Measurements from ENCODE around the gene PYGB. TPM values are rescaled to one million over a fixed set of nuclear protein-coding genes. Genes with fewer than 3 reads are reported as not detected.
A peak's percentile ranks its signal among the peaks of the same experiment; 100 is the strongest.
"Not testable (repeated sequence)": the region's sequence is repeated elsewhere in the genome, so short reads cannot be mapped to it uniquely, and the experiment has no call there.

Gene PYGB
- polyA plus RNA-seq, 3 donors from 2014 or later = 39.3 to 56.0 (median 51.0) TPM

DNA sequence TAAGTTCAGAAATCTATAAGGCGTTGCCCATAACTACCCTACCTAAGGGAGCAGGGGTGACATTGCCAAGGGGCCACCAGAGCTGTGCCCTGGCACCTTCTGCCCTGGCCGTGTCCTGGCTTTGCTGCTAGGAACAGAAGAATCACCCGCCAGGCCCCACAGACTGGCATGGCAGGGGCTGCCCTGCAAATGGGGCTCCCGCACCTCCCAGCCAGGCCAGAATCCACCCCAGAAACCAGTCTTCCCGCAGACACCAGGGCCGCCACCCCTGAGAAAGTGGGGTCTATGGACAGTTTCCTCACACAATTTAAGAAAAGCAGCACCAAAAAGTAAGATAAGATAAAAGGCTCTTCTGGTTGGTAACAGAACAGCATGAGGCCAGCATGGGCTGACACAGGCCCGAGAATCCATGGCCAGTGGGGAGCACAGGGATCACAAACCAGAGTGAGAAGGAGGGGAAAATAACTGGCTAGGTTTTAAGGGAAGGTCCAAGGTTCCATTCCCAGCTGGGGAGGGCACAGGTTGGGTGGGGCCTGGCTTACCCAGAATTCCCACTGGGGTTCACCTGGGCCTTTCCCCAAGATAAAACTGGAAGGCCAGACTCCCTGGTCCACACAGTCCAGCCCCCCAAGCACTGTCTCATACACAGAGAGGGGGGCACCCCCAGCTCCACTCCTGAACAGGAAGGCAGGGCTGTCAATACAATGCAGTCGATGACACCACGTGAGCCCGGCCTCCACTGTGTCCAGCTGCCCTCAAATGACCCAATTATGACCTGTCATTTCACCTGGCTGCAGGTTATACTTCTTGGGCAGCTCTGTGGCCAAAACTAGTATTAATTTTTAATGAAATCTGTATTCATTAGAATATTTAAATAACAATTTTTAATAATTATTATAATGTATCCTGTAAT lies 59.4 kb downstream of the PYGB start:
- Mint-ChIP-seq H3K27ac (peak overlapping the region in 2 of 6 donors; percentile 7 to 46), H3K9me3 (no peaks in the 10 kb centered on the region), H3K36me3 (peaks cover 4 to 10% (median 9%) of the 10 kb centered on the region in 3 donors), H3K4me1 (peaks cover 17% of the 10 kb centered on the region in 2 donors), H3K4me3 (no peak overlapping the region), H3K27me3 (ENCODE audit: low read depth in 3 of 3) (peaks cover 0 to 5% (median 3%) of the 10 kb centered on the region in 3 donors)
- no peak for DNase-seq

DNA sequence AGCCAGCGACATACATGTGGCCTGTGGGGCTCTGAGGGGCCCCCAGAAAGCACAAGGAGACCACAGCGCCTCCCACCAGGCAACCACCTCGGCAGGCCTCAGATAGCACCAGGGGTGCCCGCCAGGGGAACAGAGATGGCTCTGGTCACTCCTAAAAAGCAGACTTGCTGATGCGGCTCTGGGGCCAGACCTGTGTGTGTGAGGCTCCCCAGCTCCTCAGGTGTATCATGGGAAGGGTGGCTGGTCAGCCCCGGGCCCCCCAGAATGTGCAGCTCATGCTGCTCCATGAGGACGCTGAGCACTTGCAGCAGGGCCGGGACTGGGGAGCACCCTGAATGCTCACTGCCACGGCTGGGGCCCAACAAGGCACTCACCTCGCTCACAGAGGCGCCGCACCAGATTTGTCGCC lies 60.2 kb downstream of the PYGB start:
- DNase-seq = no peak
- peaks cover 17% of the 10 kb centered on the region in 2 donors for H3K4me1 Mint-ChIP-seq
- peaks cover 4 to 10% (median 9%) of the 10 kb centered on the region in 3 donors for H3K36me3 Mint-ChIP-seq
- H3K27ac Mint-ChIP-seq = peak overlapping the region in 1 of 6 donors; percentile 37
- H3K9me3 Mint-ChIP-seq = no peaks in the 10 kb centered on the region
- H3K4me3 Mint-ChIP-seq = no peak overlapping the region
- H3K27me3 Mint-ChIP-seq (ENCODE audit: low read depth in 3 of 3) = peaks cover 0 to 5% (median 3%) of the 10 kb centered on the region in 3 donors

DNA sequence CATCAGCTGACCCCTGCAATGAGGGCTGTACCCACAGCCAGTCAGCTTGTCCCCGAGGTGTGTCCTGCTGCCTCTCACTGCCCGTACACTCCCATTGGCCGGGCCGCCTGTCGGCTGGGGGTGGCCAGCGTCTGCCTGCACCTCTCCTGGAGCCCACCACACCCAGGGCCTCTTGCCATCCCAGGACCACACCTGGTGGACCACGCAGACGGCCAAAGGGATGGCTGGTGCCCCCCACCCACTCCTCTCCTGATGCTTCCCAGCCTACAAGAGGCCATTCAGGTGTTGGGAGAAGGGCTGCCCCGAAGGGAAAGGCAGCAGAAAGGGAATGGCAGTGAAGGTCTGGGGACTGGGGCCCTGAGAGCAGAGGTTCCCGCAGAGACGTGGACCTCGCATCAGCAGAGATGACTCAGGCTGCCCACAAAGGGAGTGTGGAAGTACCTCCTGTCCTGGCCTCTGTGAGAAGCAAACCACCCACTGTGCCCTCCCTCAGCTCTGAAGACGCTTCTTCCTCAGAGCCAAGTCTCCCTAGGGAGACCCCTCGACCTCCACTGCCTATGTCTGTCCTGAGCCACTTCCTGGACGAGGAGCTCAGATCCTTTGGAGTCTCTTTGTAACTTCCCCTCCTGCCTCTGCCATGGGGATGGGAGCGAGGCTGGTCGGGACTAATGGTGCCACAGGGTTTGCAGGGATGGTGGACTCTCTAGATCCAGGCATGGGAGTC lies 60.9 kb downstream of the PYGB start:
- peak overlapping the region in 1 of 6 donors; percentile 60 for H3K27ac Mint-ChIP-seq
- peaks cover 0 to 3% (median 3%) of the 10 kb centered on the region in 3 donors for H3K27me3 Mint-ChIP-seq (ENCODE audit: low read depth in 3 of 3)
- no peak overlapping the region for H3K4me3 Mint-ChIP-seq
- no peaks in the 10 kb centered on the region for H3K9me3 Mint-ChIP-seq
- H3K4me1 Mint-ChIP-seq = peaks cover 17 to 18% of the 10 kb centered on the region in 2 donors
- DNase-seq = no peak
- H3K36me3 Mint-ChIP-seq = peaks cover 4 to 10% (median 9%) of the 10 kb centered on the region in 3 donors

DNA sequence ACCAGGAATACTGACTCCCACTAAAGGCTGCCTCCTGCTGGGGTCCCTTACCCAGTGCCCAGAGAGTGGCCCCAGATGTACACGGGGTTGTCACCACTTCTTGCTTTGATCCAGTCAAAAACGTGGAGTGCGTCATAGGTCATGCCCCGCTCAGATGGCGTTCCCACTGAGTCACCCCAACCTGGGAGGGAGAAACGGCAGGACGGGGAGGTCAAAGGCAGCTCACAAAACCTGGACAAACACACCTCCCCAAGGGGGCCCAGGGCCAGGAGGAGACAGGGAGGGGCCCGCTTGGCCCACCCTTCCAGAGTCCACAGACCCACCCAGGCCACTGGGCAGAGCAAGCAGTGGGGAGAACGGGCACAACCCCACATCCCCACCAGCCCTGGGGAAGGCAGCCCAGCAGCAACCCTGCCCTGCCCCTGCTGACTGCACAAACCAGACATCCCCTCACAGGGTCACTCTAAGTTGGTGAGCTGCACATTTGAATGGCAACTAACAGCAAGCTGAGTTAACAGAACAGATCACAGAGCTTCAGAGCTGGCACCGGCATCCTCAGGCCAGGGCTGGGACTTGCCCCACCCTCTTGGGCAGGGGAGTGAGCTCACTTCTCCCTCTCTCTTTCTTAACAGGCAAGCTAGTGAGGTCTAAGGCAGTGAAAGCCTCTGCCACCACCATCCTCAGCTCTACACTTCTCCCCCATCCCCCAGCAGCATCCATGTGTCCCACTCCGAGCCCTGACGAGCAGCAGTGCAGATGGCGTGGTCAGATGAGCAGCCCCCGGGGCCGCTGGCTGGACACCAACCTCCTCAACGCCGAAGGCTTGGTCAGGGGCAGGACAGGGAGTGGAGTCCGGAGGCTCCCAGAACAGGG lies 61.7 kb downstream of the PYGB start:
- Mint-ChIP-seq H3K4me3 (no peak overlapping the region), H3K27me3 (ENCODE audit: low read depth in 3 of 3) (peaks cover 2 to 3% (median 3%) of the 10 kb centered on the region in 3 donors), H3K9me3 (no peaks in the 10 kb centered on the region), H3K36me3 (peaks cover 4 to 10% (median 9%) of the 10 kb centered on the region in 3 donors), H3K4me1 (peaks cover 18% of the 10 kb centered on the region in 2 donors), H3K27ac (peak overlapping the region in 3 of 6 donors; percentile 39 to 92 (median 60))
- no peak for DNase-seq

DNA sequence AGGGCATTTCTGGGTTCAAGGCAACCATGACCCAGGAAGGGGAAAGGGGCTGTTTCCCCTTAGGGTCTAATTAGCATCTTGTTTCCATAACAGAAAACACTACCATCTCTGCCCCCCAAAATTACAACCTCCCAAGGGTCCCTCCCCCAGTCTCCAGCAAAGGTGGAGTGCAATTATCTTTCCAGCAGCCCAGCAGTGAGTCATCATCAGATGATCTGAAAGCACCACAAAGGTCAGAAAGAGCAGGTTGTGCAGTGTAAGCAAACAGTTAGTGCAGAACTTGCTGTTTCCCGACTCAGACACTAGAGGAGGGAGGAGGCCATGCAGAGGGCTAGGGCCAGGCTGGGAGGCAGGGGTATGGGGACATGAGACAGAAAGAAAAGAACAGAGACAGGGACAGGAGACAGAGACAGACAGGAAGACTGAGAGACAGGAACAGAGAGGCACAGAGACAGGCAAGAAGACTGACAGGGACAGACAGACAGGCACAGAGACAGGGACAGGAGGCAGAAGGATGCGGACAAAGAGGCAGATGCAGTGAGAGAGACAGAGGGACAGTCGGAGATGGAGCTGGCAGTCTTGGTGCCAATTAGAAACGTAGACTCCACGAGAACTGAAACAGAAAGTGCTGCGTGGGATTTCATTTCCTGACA lies 62.5 kb downstream of the PYGB start:
- H3K27ac Mint-ChIP-seq = peak overlapping the region; percentile 79 to 94 (median 90)
- peaks cover 2 to 3% (median 3%) of the 10 kb centered on the region in 3 donors for H3K27me3 Mint-ChIP-seq (ENCODE audit: low read depth in 3 of 3)

DNA sequence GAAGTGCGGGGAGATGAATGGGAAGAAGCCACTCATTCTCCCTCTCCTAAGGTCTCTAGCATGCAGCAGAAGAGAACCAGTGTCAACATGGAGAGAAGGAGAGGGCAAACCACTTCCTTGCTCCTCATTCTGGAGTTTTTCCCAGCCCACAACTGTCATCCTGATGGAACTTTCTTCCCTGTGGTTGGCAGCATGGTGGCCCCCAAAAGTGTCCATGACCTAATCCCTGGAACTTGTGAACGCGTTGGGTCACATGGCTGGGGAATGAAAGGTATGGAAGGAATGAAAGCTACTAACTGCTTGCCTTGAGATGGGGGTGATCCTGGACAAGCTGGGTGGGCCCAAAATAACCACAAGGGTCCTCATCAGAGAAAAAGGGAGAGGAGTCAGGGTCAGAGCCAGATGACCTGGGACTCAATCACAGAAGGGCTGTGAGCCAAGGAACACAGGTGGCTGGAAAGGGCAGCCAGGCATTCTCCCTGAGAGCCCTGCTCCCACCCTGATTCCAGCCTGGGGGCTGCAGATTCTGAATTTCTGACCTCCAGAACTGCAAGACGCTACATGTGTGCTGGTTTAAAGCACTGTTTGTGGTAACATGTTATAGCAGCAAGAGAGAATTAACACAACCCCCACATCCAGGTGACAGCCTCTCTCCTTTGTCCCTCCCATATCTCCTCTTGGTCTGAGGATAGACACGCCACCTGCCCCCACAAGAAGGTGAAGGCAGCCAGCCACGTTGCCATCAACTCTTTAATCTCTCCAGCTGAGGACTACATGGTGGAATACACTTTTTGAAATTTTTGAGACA lies 63.2 kb downstream of the PYGB start:
- peak overlapping the region; percentile 79 to 94 (median 90) for H3K27ac Mint-ChIP-seq
- DNase-seq = no peak
- H3K27me3 Mint-ChIP-seq (ENCODE audit: low read depth in 3 of 3) = peaks cover 2 to 3% (median 3%) of the 10 kb centered on the region in 3 donors
- H3K36me3 Mint-ChIP-seq = peaks cover 4 to 13% (median 10%) of the 10 kb centered on the region in 3 donors
- peak overlapping the region; percentile 68 to 87 (median 79) for H3K4me3 Mint-ChIP-seq
- peaks cover 20 to 31% of the 10 kb centered on the region in 2 donors for H3K4me1 Mint-ChIP-seq
- no peaks in the 10 kb centered on the region for H3K9me3 Mint-ChIP-seq

More for the DNA sequence above, 62.5 kb downstream of the PYGB start:
- no peaks in the 10 kb centered on the region for H3K9me3 Mint-ChIP-seq
- H3K36me3 Mint-ChIP-seq = peaks cover 4 to 10% (median 10%) of the 10 kb centered on the region in 3 donors
- peak overlapping the region; percentile 68 to 87 (median 79) for H3K4me3 Mint-ChIP-seq
- peak; percentile 27 to 37 (median 36) for DNase-seq
- peaks cover 20 to 26% of the 10 kb centered on the region in 2 donors for H3K4me1 Mint-ChIP-seq

DNA sequence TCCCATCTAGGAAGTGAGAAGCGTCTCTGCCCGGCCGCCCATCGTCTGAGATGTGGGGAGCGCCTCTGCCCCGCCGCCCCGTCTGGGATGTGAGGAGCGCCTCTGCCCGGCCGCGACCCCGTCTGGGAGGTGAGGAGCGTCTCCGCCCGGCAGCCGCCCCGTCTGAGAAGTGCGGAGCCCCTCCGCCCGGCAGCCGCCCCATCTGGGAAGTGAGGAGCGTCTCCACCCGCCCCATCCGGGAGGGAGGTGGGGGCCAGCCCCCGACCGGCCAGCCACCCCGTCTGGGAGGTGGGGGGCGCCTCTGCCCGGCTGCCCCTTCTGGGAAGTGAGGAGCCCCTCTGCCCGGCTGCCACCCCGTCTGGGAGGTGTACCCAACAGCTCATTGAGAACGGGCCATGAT lies 64.8 kb downstream of the PYGB start:
- H3K4me1 Mint-ChIP-seq = peaks cover 20 to 31% of the 10 kb centered on the region in 2 donors
- not testable (repeated sequence) for H3K27ac Mint-ChIP-seq; H3K9me3 Mint-ChIP-seq; DNase-seq; H3K27me3 Mint-ChIP-seq (ENCODE audit: low read depth in 3 of 3); H3K4me3 Mint-ChIP-seq; H3K36me3 Mint-ChIP-seq

DNA sequence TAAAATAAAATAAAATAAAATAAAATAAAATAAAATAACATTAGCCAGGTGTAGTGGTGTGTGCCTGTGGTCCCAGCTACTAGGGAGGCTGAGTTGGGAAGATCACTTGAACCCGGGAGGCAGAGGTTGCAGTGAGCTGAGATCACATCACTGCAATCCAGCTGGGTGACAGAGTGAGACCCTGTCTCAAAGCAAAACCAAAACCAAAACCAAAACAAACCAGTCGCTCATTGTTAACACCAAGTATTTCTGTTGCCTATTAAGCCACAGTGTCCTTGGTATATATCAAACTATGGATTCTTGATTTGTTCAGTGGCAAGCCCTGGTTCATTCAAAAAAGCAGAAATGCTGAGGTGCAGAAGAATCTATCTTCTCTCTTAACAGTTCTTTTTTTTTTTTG lies 65.7 kb downstream of the PYGB start:
- peaks cover 20 to 31% of the 10 kb centered on the region in 2 donors for H3K4me1 Mint-ChIP-seq
- peak overlapping the region in 2 of 5 donors; percentile 55 to 60 for H3K4me3 Mint-ChIP-seq
- H3K9me3 Mint-ChIP-seq = peaks cover 0 to 2% (median 0%) of the 10 kb centered on the region in 6 donors
- peak in 1 of 3 donors; percentile 13 for DNase-seq
- H3K27me3 Mint-ChIP-seq (ENCODE audit: low read depth in 3 of 3) = peaks cover under 1 to 7% (median 2%) of the 10 kb centered on the region in 3 donors
- peak overlapping the region in 4 of 6 donors; percentile 49 to 79 (median 71) for H3K27ac Mint-ChIP-seq
- H3K36me3 Mint-ChIP-seq = peaks cover 0 to 8% (median 4%) of the 10 kb centered on the region in 3 donors

DNA sequence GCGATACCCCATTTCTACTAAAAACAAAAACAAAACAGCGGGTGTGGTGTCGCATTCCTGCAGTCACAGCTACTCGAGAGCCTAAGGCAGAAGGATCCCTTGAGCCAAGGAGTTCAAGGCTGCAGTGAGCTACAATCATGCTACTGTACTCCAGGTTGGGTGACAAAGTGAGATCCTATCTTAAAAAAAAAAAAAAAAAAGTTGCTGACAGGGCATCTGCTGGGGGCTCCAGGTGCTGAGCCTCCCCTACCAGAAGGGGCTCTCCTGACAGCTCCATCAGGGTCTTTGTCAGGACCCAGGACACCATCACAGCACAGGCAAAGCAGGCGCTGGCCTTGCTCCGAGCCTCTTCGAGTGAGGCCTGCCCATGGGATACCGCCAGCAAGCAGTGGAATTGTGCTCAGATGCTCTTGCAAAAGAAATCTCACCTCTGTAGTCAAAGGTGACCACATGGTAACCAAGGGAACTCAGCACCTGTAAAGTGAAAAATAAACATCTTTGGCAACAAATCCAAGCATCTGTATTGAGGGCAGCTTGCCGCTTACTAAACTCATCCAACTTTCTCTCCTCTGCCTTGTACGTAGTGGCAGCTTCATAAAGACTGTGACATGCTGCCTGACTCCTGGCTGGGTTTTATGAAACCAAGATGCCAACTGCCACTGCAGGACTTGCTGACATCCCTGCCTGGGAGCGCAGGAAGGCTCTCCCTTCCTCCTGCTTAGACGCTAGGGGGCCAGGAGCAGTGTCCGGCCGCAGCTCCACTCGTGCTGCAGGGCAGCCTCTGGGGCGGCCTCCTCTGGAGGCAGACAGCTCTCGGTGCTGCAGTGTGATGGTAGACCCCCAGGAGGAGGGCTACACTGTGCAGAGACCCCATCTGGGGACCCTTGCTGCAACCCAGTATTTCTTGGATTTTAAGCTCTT lies 66.9 kb downstream of the PYGB start:
- H3K4me3 Mint-ChIP-seq = no peak overlapping the region
- H3K27me3 Mint-ChIP-seq (ENCODE audit: low read depth in 3 of 3) = peaks cover 0 to 7% (median 2%) of the 10 kb centered on the region in 3 donors
- DNase-seq = no peak
- H3K36me3 Mint-ChIP-seq = peaks cover 0 to 8% (median 4%) of the 10 kb centered on the region in 3 donors
- H3K27ac Mint-ChIP-seq = peak overlapping the region in 2 of 6 donors; percentile 62 to 75
- peaks cover 20 to 36% of the 10 kb centered on the region in 2 donors for H3K4me1 Mint-ChIP-seq
- H3K9me3 Mint-ChIP-seq = peaks cover 0 to 2% (median 0%) of the 10 kb centered on the region in 6 donors

DNA sequence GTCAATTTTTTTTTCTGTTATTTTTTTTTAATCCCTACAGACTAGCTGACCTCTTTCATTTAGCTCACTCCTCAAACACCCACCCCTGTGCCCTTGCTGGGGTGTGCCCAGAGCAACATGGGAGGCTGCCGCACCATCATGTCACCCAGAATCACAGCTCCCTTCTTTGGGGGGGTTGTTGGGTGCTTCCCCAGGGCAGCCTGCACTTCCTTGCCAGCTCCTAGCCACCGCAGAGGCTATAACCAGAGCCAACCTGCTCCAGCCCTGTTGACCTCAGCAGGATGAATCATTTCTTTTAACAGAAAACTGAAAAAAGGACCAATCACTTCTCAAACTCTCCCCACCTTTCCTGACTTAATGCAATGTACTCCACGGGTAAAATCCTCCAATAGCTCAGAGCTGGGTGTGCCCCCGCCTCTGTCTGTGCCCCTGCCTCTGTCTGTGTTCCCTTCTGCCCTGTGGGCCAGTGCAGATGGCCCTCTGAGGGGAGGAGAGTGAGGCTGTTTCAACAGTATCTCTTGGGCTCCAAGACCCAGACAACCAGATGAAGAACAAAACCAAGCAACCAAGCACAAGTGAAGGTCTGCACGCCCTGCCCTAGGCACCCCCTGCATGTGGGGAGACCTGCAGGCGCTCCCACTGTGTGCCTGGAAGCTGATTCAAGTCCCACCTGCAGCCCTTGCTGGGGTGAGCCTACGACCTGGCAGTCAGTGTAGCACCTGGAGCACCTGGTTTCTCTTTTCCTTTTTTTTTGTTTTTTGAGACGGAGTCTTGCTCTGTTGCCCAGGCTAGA lies 67.7 kb downstream of the PYGB start:
- DNase-seq = no peak
- Mint-ChIP-seq H3K27ac (peak overlapping the region in 3 of 6 donors; percentile 62 to 75 (median 68)), H3K9me3 (peaks cover 0 to 2% (median 0%) of the 10 kb centered on the region in 6 donors), H3K4me1 (peaks cover 23 to 37% of the 10 kb centered on the region in 2 donors), H3K27me3 (ENCODE audit: low read depth in 3 of 3) (peaks cover 0 to 4% (median 2%) of the 10 kb centered on the region in 3 donors), H3K36me3 (peaks cover 0 to 6% (median 4%) of the 10 kb centered on the region in 3 donors), H3K4me3 (no peak overlapping the region)

All from immature natural killer cell (primary cell).